Lower lobe of right lung (tissue), 2 donors: ENCODE results near the gene P2RX6. TPM values are rescaled to one million over a fixed set of nuclear protein-coding genes. Genes with fewer than 3 reads are reported as not detected.

ENCODE experiments used
- ATAC-seq, 2 donors: fragments of 200-7000 bp; cut with Tn5 transposase; one replicate each; pipeline ENCODE4 v1.9.1; 2020 to 2022; ENCODE audit warnings: mild to moderate bottlenecking in 2 of 2, moderate library complexity in 2 of 2
- DNase-seq: peaks from one replicate; pipeline ENCODE4 v3.0.0-alpha.2; 2020
- H3K27ac ChIP-seq: fragments of 200-600 bp; one replicate; pipeline ENCODE4 v1.8.0; 2022
- H3K27me3 ChIP-seq: fragments of 200-600 bp; one replicate; pipeline ENCODE4 v1.8.0; 2022; ENCODE audit warnings: low read depth
- H3K36me3 ChIP-seq: fragments of 200-600 bp; one replicate; pipeline ENCODE4 v1.8.0; 2022; ENCODE audit warnings: mild to moderate bottlenecking
- H3K4me1 ChIP-seq: fragments of 200-600 bp; one replicate; pipeline ENCODE4 v1.8.0; 2022
- H3K4me3 ChIP-seq: fragments of 200-600 bp; one replicate; pipeline ENCODE4 v1.8.0; 2022; ENCODE audit warnings: mild to moderate bottlenecking
- H3K9me3 ChIP-seq: fragments of 200-600 bp; one replicate; pipeline ENCODE4 v1.8.0; 2022
- intact Hi-C: fragments of 100-400 bp; cut with DNase I; formaldehyde crosslinking; loops from one replicate; pipeline ENCODE4 v1.11.0; 2022
- total RNA-seq: library from RNA; stranded (reverse); fragmentation: NEBNext Ultra II Directional; extraction: Animal tissue kit (Norgen Biotek cat#: 25700); gene quantifications from one replicate; pipeline ENCODE4 v1.2.1, GENCODE V29; 2021
- TF ChIP-seq, protein P1 (sequence below): fragments of 200-600 bp; IDR thresholded peaks from one replicate; pipeline ENCODE4 v1.8.0; 2022; ENCODE audit warnings: antibody characterized with exemption, mild to moderate bottlenecking
- donor health status: DM: no; HTN: yes; CAD: no; lungs with severe emphysema.

P2RX6 gene
- total RNA-seq, 1 donor from 2014 or later: 2.1 TPM

DNA sequence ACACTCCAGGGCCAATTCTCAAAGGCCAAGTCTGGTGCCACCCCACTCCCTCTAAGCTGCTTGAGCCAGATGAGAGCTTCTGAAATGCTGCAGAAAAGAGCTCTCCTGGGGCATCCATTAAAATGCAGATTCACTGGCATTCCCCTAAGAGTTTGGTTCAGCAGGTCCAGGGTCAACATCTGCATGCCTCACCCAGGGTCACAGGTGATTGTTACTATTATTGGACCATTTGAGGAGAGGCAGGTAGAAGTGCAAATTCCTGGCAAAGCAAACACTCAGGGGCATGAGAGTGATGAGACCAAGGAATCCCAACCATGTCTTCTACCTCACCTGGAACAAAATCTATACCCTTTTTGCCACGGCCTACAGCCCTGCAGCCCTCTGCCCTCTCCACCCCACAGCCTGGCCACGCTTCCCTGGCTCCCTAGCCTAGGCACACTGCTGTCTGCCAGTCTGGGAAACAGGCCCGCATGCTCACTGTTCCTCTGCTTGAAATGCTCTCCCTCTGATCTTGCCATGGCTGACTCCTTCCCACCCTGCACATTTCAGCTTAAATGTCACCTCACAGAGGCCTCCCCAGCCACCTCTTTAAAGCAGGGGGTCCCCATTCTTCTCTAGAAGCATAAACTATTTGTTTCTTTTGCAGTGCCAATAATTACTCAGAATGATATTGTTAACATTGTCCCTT is 4.4 kb upstream of the P2RX6 start:
- intact Hi-C loops: no loop called here
- H3K27ac ChIP-seq: no peak overlapping the region
- no peak overlapping the region for H3K4me3 ChIP-seq
- no peaks in the 10 kb centered on the region for H3K36me3 ChIP-seq
- ATAC-seq: no peak
- no peak for DNase-seq
- H3K27me3 ChIP-seq: no peaks in the 10 kb centered on the region
- H3K9me3 ChIP-seq: no peaks in the 10 kb centered on the region
- TF ChIP-seq, protein P1, sequence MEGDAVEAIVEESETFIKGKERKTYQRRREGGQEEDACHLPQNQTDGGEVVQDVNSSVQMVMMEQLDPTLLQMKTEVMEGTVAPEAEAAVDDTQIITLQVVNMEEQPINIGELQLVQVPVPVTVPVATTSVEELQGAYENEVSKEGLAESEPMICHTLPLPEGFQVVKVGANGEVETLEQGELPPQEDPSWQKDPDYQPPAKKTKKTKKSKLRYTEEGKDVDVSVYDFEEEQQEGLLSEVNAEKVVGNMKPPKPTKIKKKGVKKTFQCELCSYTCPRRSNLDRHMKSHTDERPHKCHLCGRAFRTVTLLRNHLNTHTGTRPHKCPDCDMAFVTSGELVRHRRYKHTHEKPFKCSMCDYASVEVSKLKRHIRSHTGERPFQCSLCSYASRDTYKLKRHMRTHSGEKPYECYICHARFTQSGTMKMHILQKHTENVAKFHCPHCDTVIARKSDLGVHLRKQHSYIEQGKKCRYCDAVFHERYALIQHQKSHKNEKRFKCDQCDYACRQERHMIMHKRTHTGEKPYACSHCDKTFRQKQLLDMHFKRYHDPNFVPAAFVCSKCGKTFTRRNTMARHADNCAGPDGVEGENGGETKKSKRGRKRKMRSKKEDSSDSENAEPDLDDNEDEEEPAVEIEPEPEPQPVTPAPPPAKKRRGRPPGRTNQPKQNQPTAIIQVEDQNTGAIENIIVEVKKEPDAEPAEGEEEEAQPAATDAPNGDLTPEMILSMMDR: no peak
- peaks cover 18% of the 10 kb centered on the region for H3K4me1 ChIP-seq

DNA sequence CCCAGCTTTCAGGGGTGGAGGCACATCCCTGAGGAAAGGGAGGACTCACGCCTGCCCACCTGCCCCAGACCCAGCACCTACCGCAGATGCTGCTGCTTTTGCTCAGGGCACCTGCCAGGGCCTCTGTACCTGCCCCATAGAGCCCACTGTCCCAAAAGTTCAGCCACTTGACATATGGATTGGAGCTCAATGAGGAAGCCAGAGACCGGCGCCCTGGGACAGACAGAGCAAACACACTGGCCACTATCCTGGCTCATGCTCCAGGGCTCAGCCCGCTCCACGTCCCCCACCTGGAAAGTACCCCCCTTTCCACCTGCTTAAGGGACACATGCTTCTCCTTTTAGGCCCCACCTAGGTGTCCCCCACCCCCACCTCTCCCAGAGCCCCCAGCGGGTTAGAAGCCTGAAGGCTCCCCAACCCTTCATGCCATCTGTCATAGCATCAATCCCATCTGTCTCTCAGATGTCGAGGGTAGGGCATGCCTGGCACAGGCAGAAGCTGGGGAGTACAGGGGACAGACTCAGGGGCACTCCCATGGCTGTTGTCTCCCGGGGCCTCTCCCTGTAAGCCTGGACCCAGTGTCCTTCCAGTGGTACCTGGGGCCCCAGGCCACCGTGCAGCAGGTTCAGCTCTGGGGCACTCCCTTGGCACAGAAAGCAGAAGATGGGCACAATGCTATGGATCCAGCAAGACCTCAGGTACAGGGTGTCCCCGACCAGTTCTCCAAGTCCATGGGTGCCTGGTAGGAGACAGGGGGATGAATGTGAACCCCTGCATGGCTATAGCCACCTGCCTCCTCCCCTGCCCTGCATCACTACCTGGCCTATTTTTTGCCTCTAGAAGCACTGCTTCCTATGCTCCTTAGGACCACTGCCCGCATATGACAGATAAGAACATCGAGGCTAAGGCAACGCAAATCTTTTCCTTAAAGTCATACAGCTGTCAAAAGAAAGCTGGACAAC is 2.2 kb upstream of the P2RX6 start:
- H3K27me3 ChIP-seq: no peaks in the 10 kb centered on the region
- H3K4me3 ChIP-seq: no peak overlapping the region
- intact Hi-C loops: no loop called here
- H3K4me1 ChIP-seq: peaks cover 18% of the 10 kb centered on the region
- TF ChIP-seq, protein P1: no peak
- H3K27ac ChIP-seq: no peak overlapping the region
- DNase-seq (no peak), ATAC-seq (no peak)
- H3K9me3 ChIP-seq: no peaks in the 10 kb centered on the region
- no peaks in the 10 kb centered on the region for H3K36me3 ChIP-seq

DNA sequence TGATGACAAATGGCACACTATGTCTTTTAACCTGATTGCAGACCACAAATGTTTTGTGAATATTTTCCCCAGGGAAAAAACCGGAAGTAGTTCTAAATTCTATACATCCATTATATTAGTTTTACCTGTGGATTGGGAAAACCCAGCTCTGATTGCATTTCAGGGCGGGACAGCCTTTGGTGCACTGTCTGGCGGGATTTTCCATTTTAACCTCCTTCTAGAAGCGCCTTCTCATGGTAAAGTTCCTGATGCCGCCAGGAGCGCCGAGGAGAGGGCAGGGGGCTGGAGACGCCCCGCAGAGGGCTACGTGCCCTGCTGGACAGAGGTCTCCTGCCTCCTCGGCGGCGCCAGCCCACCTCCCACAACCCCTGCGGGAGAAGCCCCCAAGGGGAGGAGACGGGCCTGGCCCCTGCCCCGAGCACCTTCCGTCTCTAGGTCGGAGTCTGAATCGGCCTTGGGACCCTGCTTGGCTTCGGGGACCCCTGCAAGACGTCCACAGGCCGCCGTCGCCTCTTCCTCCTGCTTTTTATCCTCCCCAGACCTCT is 1.2 kb upstream of the P2RX6 start:
- Histone ChIP-seq H3K4me1 (peaks cover 18% of the 10 kb centered on the region), H3K4me3 (peak overlapping the region; percentile 60), H3K27me3 (no peaks in the 10 kb centered on the region), H3K36me3 (no peaks in the 10 kb centered on the region), H3K9me3 (no peaks in the 10 kb centered on the region), H3K27ac (peak overlapping the region; percentile 77)
- no peak for DNase-seq
- TF ChIP-seq, protein P1: no peak
- peak in 1 of 2 donors; percentile 1 for ATAC-seq
- intact Hi-C loops: no loop called here

DNA sequence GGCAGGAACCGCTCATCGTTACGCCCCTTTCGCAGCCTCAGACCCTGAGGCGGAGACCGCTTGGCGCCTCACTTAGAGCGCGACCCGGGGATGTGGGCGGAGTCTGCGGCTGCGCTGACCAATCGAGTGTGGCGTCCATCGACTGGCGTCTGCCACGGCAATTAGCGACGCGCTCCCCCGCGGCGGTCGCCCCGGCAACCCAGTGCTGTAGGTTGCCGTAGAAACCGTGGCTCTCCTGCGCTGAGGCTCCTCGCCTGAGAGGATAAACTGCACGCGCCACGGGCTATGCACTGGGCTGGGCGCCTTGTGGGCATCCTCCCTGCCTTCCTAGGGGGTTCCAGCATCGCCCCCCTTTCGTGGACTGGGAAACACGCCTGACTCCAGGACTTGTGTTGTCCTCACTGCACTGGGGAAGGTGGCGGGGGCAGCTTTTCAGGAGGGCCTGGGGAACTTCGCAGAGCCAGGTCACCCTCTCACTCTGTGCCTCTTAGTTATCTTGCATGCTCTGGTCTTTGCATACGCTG is 701 bp upstream of the P2RX6 start:
- Histone ChIP-seq H3K4me3 (peak overlapping the region; percentile 60), H3K36me3 (no peaks in the 10 kb centered on the region), H3K27ac (peak overlapping the region; percentile 77), H3K9me3 (no peaks in the 10 kb centered on the region), H3K4me1 (peaks cover 18% of the 10 kb centered on the region), H3K27me3 (no peaks in the 10 kb centered on the region)
- DNase-seq: peak; percentile 90
- intact Hi-C loops: no loop called here
- TF ChIP-seq, protein P1: no peak
- ATAC-seq: peak; percentile 90 to 93

DNA sequence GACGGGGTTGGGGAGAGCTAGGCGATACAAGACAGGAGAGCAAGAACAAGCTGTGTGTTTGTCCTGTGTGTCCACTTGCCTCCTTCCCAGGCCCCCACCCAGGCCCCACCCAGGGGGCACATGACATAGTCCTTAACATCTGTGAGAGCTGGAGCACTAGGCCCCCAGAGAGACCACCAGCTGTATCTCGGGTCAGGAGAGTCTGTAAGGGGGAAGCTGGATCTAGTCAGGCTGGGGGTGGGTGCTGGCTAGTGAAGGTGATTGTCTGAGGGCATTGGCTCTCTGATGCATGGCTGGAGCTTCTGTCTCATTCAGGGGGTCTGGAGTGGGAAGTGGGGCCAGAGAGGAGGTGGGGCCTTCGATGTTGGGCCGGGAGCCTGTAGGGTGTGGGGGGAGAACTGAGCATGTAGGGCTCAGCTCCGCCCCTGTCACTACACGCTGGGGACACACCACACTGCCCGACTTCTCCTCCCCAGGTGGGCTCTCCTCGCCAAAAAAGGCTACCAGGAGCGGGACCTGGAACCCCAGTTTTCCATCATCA is 571 bp downstream of the P2RX6 start:
- Histone ChIP-seq H3K27ac (peak overlapping the region; percentile 77), H3K9me3 (no peaks in the 10 kb centered on the region), H3K4me1 (peaks cover 18% of the 10 kb centered on the region), H3K36me3 (no peaks in the 10 kb centered on the region), H3K27me3 (no peaks in the 10 kb centered on the region), H3K4me3 (no peak overlapping the region)
- DNase-seq (no peak), ATAC-seq (no peak)
- TF ChIP-seq, protein P1: no peak
- intact Hi-C loops: no loop called here
